Raji (cell line): Measurements from ENCODE around the gene TMEM69.

Source experiments
- POLR2A ChIP-seq: IDR thresholded peaks from 2 replicates; pipeline ENCODE4 v1.6.1; 2011; ENCODE audit warnings: low read depth, low read length, control low read depth; ENCODE audit not compliant: insufficient read depth

TMEM69 gene

GRCh38 chr1:45687754-45688740 is at the start of gene TMEM69:
TSS of gene TMEM69 (plus strand) at chr1:45688181. CDS start at chr1:45691069, 2,888 bp downstream.
- TF ChIP-seq POLR2A, result peak; percentile 74

GRCh38 chr1:45640293-45640692 is 47.7 kb upstream of the TMEM69 start:
- TF ChIP-seq POLR2A, result no peak

GRCh38 chr1:45643321-45643720 is 44.7 kb upstream of the TMEM69 start:
- no peak for TF ChIP-seq POLR2A

GRCh38 chr1:45643978-45644377 is 44.0 kb upstream of the TMEM69 start:
- no peak for TF ChIP-seq POLR2A

- TF ChIP-seq POLR2A, result no peak
Measured at GRCh38 chr1:45644661-45645060, 43.3 kb upstream of the TMEM69 start.

- no peak for TF ChIP-seq POLR2A
Measured at GRCh38 chr1:45647248-45648021, 40.5 kb upstream of the TMEM69 start.

GRCh38 chr1:45654540-45655280 is 33.3 kb upstream of the TMEM69 start:
- no peak for TF ChIP-seq POLR2A

- TF ChIP-seq POLR2A, result no peak
Measured at GRCh38 chr1:45656573-45657226, 31.3 kb upstream of the TMEM69 start.

GRCh38 chr1:45658171-45658570 is 29.8 kb upstream of the TMEM69 start:
- TF ChIP-seq POLR2A, result no peak

- no peak for TF ChIP-seq POLR2A
Measured at GRCh38 chr1:45659222-45659621, 28.8 kb upstream of the TMEM69 start.

- no peak for TF ChIP-seq POLR2A
Measured at GRCh38 chr1:45660336-45660735, 27.6 kb upstream of the TMEM69 start.

GRCh38 chr1:45666836-45667235 is 21.1 kb upstream of the TMEM69 start:
- no peak for TF ChIP-seq POLR2A

- TF ChIP-seq POLR2A, result no peak
Measured at GRCh38 chr1:45667321-45668111, 20.5 kb upstream of the TMEM69 start.

GRCh38 chr1:45668526-45668925 is 19.5 kb upstream of the TMEM69 start:
- no peak for TF ChIP-seq POLR2A
